Naive B cell (primary cell): ENCODE data around the gene PLA2G12B. TPM values are rescaled to one million over a fixed set of nuclear protein-coding genes. Genes with fewer than 3 reads are reported as not detected.

Experiments
- ATAC-seq, 2 donors: fragments of 150-1000 bp; cut with Tn5 transposase; 2 replicates each; pipeline ENCODE4 v1.10.0; 2021; ENCODE audit warnings: low read depth in 2 of 2, mild to moderate bottlenecking in 2 of 2, moderate library complexity in 2 of 2
- DNase-seq: peaks from one replicate; pipeline ENCODE4 v3.0.0; 2022
- H3K27ac Mint-ChIP-seq, 6 donors: one replicate each; pipeline ENCODE4 v1.8.0; 2020 to 2022; ENCODE audit warnings: mild to moderate bottlenecking in 6 of 6, mixed read lengths in 6 of 6, moderate library complexity in 5 of 6, inconsistent platforms in 2 of 6
- H3K27me3 Mint-ChIP-seq, 3 donors: one replicate each; pipeline ENCODE4 v1.8.0; 2021 to 2022; ENCODE audit warnings: mixed read lengths in 3 of 3, mild to moderate bottlenecking in 1 of 3
- H3K36me3 Mint-ChIP-seq, 2 donors: one replicate each; pipeline ENCODE4 v1.8.0; 2020 to 2022; ENCODE audit warnings: mixed read lengths in 2 of 2, inconsistent platforms in 1 of 2, mild to moderate bottlenecking in 1 of 2
- H3K4me1 Mint-ChIP-seq, 3 donors: one replicate each; pipeline ENCODE4 v1.8.0; 2020 to 2022; ENCODE audit warnings: mixed read lengths in 3 of 3, inconsistent platforms in 1 of 3, mild to moderate bottlenecking in 1 of 3, moderate library complexity in 1 of 3
- H3K4me3 Mint-ChIP-seq, 8 donors: one replicate each; pipeline ENCODE4 v1.8.0; 2020 to 2022; ENCODE audit warnings: mild to moderate bottlenecking in 8 of 8, mixed read lengths in 8 of 8, moderate library complexity in 8 of 8, inconsistent platforms in 2 of 8
- H3K9me3 Mint-ChIP-seq, 7 donors: one replicate each; pipeline ENCODE4 v1.8.0; 2020 to 2022; ENCODE audit warnings: mixed read lengths in 7 of 7, mild to moderate bottlenecking in 5 of 7, inconsistent platforms in 2 of 7, moderate library complexity in 1 of 7
- polyA plus RNA-seq, 6 donors: library from polyadenylated mRNA; unstranded; fragments of 300-500 nt; fragmentation: Illumina TruSeq; gene quantifications; one replicate each; pipeline ENCODE4 v1.2.3, GENCODE V29; 2021; ENCODE audit warnings: low read depth in 6 of 6

Gene PLA2G12B
- polyA plus RNA-seq, 6 donors from 2014 or later: not detected

GRCh38 chr10:72956001-72956400 lies 1.4 kb upstream of the PLA2G12B start:
- Mint-ChIP-seq H3K36me3 (no peaks in the 10 kb centered on the region), H3K4me3 (no peak overlapping the region), H3K27ac (no peak overlapping the region), H3K9me3 (no peaks in the 10 kb centered on the region), H3K4me1 (no peaks in the 10 kb centered on the region), H3K27me3 (peaks cover 0 to 10% (median 9%) of the 10 kb centered on the region in 3 donors)
- DNase-seq (no peak), ATAC-seq (no peak)

GRCh38 chr10:72954230-72954595 lies 393 bp downstream of the PLA2G12B start:
- no peak for DNase-seq
- no peaks in the 10 kb centered on the region for H3K9me3 Mint-ChIP-seq
- H3K27ac Mint-ChIP-seq: no peak overlapping the region
- H3K4me1 Mint-ChIP-seq: no peaks in the 10 kb centered on the region
- no peak for ATAC-seq
- H3K36me3 Mint-ChIP-seq: no peaks in the 10 kb centered on the region
- peaks cover 2 to 14% (median 14%) of the 10 kb centered on the region in 3 donors for H3K27me3 Mint-ChIP-seq
- no peak overlapping the region for H3K4me3 Mint-ChIP-seq

GRCh38 chr10:72953687-72954086 lies 919 bp downstream of the PLA2G12B start:
- no peak overlapping the region for H3K27ac Mint-ChIP-seq
- peaks cover 5 to 16% (median 14%) of the 10 kb centered on the region in 3 donors for H3K27me3 Mint-ChIP-seq
- H3K9me3 Mint-ChIP-seq: no peaks in the 10 kb centered on the region
- ATAC-seq: no peak
- no peak overlapping the region for H3K4me3 Mint-ChIP-seq
- no peak for DNase-seq
- no peaks in the 10 kb centered on the region for H3K36me3 Mint-ChIP-seq
- H3K4me1 Mint-ChIP-seq: no peaks in the 10 kb centered on the region

GRCh38 chr10:72952642-72953158 lies 1.9 kb downstream of the PLA2G12B start:
- Mint-ChIP-seq H3K4me1 (no peaks in the 10 kb centered on the region), H3K9me3 (peaks cover 0 to 1% (median 0%) of the 10 kb centered on the region in 7 donors), H3K36me3 (no peaks in the 10 kb centered on the region), H3K4me3 (no peak overlapping the region), H3K27me3 (peaks cover 5 to 16% (median 14%) of the 10 kb centered on the region in 3 donors), H3K27ac (no peak overlapping the region)
- DNase-seq: no peak
- ATAC-seq: no peak

GRCh38 chr10:72952189-72952588 lies 2.4 kb downstream of the PLA2G12B start:
- Mint-ChIP-seq H3K27me3 (peaks cover 5 to 16% (median 14%) of the 10 kb centered on the region in 3 donors), H3K4me3 (no peak overlapping the region), H3K27ac (no peak overlapping the region), H3K9me3 (peaks cover 0 to 1% (median 0%) of the 10 kb centered on the region in 7 donors), H3K36me3 (no peaks in the 10 kb centered on the region), H3K4me1 (no peaks in the 10 kb centered on the region)
- DNase-seq (no peak), ATAC-seq (no peak)

- DNase-seq (no peak), ATAC-seq (no peak)
- no peaks in the 10 kb centered on the region for H3K36me3 Mint-ChIP-seq
- H3K4me1 Mint-ChIP-seq: no peaks in the 10 kb centered on the region
- H3K9me3 Mint-ChIP-seq: peaks cover 0 to 1% (median 0%) of the 10 kb centered on the region in 7 donors
- no peak overlapping the region for H3K4me3 Mint-ChIP-seq
- H3K27me3 Mint-ChIP-seq: peaks cover 5 to 16% (median 14%) of the 10 kb centered on the region in 3 donors
- H3K27ac Mint-ChIP-seq: no peak overlapping the region
These were observed 2.8 kb downstream of the PLA2G12B start for GRCh38 chr10:72951760-72952159.

- H3K36me3 Mint-ChIP-seq: no peaks in the 10 kb centered on the region
These were observed 5.8 kb downstream of the PLA2G12B start for GRCh38 chr10:72948762-72949161.

GRCh38 chr10:72946963-72947362 lies 7.6 kb downstream of the PLA2G12B start:
- peaks cover 5 to 13% (median 9%) of the 10 kb centered on the region in 3 donors for H3K27me3 Mint-ChIP-seq
- DNase-seq (no peak), ATAC-seq (no peak)
- H3K4me3 Mint-ChIP-seq: no peak overlapping the region
- H3K9me3 Mint-ChIP-seq: peaks cover 0 to 1% (median 0%) of the 10 kb centered on the region in 7 donors
- H3K36me3 Mint-ChIP-seq: no peaks in the 10 kb centered on the region
- no peaks in the 10 kb centered on the region for H3K4me1 Mint-ChIP-seq
- no peak overlapping the region for H3K27ac Mint-ChIP-seq

More at GRCh38 chr10:72948762-72949161, 5.8 kb downstream of the PLA2G12B start:
- H3K4me1 Mint-ChIP-seq: no peaks in the 10 kb centered on the region
- no peak for ATAC-seq
- no peak overlapping the region for H3K4me3 Mint-ChIP-seq
- peaks cover 0 to 1% (median 0%) of the 10 kb centered on the region in 7 donors for H3K9me3 Mint-ChIP-seq
- no peak overlapping the region for H3K27ac Mint-ChIP-seq
- no peak for DNase-seq
- H3K27me3 Mint-ChIP-seq: peaks cover 5 to 13% (median 9%) of the 10 kb centered on the region in 3 donors

GRCh38 chr10:72943498-72944234 lies 10.9 kb downstream of the PLA2G12B start:
- Mint-ChIP-seq H3K27me3 (peaks cover 0 to 7% (median 4%) of the 10 kb centered on the region in 3 donors), H3K4me3 (no peak overlapping the region), H3K27ac (no peak overlapping the region), H3K9me3 (peaks cover 0 to 1% (median 0%) of the 10 kb centered on the region in 7 donors), H3K36me3 (no peaks in the 10 kb centered on the region), H3K4me1 (no peaks in the 10 kb centered on the region)
- DNase-seq (no peak), ATAC-seq (no peak)

- Mint-ChIP-seq H3K9me3 (no peaks in the 10 kb centered on the region), H3K36me3 (no peaks in the 10 kb centered on the region), H3K4me1 (no peaks in the 10 kb centered on the region), H3K27me3 (peaks cover 0 to 11% (median 10%) of the 10 kb centered on the region in 3 donors), H3K4me3 (no peak overlapping the region), H3K27ac (peak overlapping the region in 1 of 6 donors; percentile 63)
- no peak for ATAC-seq
- DNase-seq: no peak
These were observed 19.2 kb downstream of the PLA2G12B start for GRCh38 chr10:72935361-72935760.

- Mint-ChIP-seq H3K4me1 (no peaks in the 10 kb centered on the region), H3K9me3 (peaks cover 0 to 2% (median 0%) of the 10 kb centered on the region in 7 donors), H3K36me3 (no peaks in the 10 kb centered on the region), H3K4me3 (no peak overlapping the region), H3K27ac (no peak overlapping the region), H3K27me3 (peaks cover 0 to 11% (median 10%) of the 10 kb centered on the region in 3 donors)
- DNase-seq (no peak), ATAC-seq (no peak)
These were observed 22.2 kb downstream of the PLA2G12B start for GRCh38 chr10:72932259-72933015.

GRCh38 chr10:72930276-72930675 lies 24.3 kb downstream of the PLA2G12B start:
- Mint-ChIP-seq H3K27ac (no peak overlapping the region), H3K9me3 (peaks cover 0 to 2% (median 0%) of the 10 kb centered on the region in 7 donors), H3K27me3 (peaks cover 0 to 7% (median under 1%) of the 10 kb centered on the region in 3 donors), H3K4me3 (no peak overlapping the region), H3K36me3 (no peaks in the 10 kb centered on the region), H3K4me1 (no peaks in the 10 kb centered on the region)
- DNase-seq: no peak
- ATAC-seq: no peak

GRCh38 chr10:72928798-72929197 lies 25.8 kb downstream of the PLA2G12B start:
- H3K36me3 Mint-ChIP-seq: no peaks in the 10 kb centered on the region
- H3K4me1 Mint-ChIP-seq: no peaks in the 10 kb centered on the region
- peaks cover 0 to 2% (median 0%) of the 10 kb centered on the region in 7 donors for H3K9me3 Mint-ChIP-seq
- H3K4me3 Mint-ChIP-seq: no peak overlapping the region
- H3K27me3 Mint-ChIP-seq: peaks cover 0 to 7% (median 0%) of the 10 kb centered on the region in 3 donors
- no peak for ATAC-seq
- no peak for DNase-seq
- no peak overlapping the region for H3K27ac Mint-ChIP-seq
